Activated naive CD8-positive, alpha-beta T cell treated with anti-CD3 and anti-CD28 coated beads for 36 hours (primary cell): ENCODE data around the gene ADAMTS2. TPM values are rescaled to one million over a fixed set of nuclear protein-coding genes. Genes with fewer than 3 reads are reported as not detected.
"Not testable (repeated sequence)": the region's sequence is repeated elsewhere in the genome, so short reads cannot be mapped to it uniquely, and the experiment has no call there.

Experiments
- DNase-seq: peaks from one replicate; pipeline ENCODE4 v3.0.0; 2021
- H3K27ac Mint-ChIP-seq: one replicate; pipeline ENCODE4 v1.8.0; 2022; ENCODE audit warnings: mild to moderate bottlenecking, moderate library complexity, mixed read lengths
- H3K27me3 Mint-ChIP-seq: one replicate; pipeline ENCODE4 v1.8.0; 2022; ENCODE audit warnings: mild to moderate bottlenecking, mixed read lengths
- H3K36me3 Mint-ChIP-seq: one replicate; pipeline ENCODE4 v1.8.0; 2021; ENCODE audit warnings: mild to moderate bottlenecking, mixed read lengths
- H3K4me1 Mint-ChIP-seq: one replicate; pipeline ENCODE4 v1.8.0; 2021; ENCODE audit warnings: mixed read lengths
- H3K4me3 Mint-ChIP-seq: one replicate; pipeline ENCODE4 v1.8.0; 2022; ENCODE audit warnings: mild to moderate bottlenecking, moderate library complexity, mixed read lengths
- H3K9me3 Mint-ChIP-seq: one replicate; pipeline ENCODE4 v1.8.0; 2022; ENCODE audit warnings: mixed read lengths
- total RNA-seq, 2 experiments: library from RNA; stranded (reverse); gene quantifications; one replicate each; pipeline ENCODE4 v1.2.3, GENCODE V29; 2021

Gene ADAMTS2
- total RNA-seq, 2 experiments from 2014 or later, result not detected

DNA sequence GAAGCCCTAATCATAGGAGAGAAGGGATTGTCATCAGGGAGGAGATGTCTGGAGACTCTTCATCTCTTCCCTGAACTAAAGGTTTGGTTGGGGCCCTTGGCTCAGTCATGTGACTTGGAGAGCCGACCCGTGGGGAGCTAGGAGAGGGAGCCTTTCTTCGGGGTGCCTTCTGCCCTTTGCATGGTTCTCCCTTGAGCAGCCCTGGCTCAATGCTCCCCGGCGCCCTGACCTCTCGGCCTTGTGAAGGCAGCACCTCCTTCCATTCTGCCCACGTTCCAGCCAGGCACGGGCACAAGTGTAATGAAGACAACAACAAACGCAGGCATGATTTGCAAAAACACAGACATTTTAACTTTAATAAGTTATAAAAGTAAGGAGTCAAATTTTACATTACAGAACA, 234.7 kb downstream of the ADAMTS2 start:
- Mint-ChIP-seq H3K27me3 (no peaks in the 10 kb centered on the region), H3K36me3 (peaks cover 3% of the 10 kb centered on the region), H3K4me1 (no peaks in the 10 kb centered on the region), H3K9me3 (peaks cover 35% of the 10 kb centered on the region), H3K27ac (no peak overlapping the region), H3K4me3 (no peak overlapping the region)
- no peak for DNase-seq

DNA sequence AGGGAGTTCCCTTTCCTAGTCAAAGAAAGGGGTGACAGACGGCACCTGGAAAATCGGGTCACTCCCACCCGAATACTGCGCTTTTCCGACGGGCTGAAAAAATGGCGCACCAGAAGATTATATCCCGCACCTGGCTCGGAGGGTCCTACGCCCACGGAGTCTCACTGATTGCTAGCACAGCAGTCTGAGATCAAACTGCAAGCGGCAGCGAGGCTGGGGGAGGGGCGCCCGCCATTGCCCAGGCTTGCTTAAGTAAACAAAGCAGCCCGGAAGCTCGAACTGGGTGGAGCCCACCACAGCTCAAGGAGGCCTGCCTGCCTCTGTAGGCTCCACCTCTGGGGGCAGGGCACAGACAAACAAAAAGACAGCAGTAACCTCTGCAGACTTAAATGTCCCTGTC, 244.0 kb downstream of the ADAMTS2 start:
- not testable (repeated sequence) for DNase-seq, H3K27ac Mint-ChIP-seq, H3K27me3 Mint-ChIP-seq, H3K4me3 Mint-ChIP-seq, H3K4me1 Mint-ChIP-seq
- Mint-ChIP-seq H3K36me3 (peaks cover 11% of the 10 kb centered on the region), H3K9me3 (peaks cover 25% of the 10 kb centered on the region)

- Mint-ChIP-seq H3K27me3 (no peaks in the 10 kb centered on the region), H3K27ac (no peak overlapping the region), H3K9me3 (peaks cover 63% of the 10 kb centered on the region), H3K4me1 (no peaks in the 10 kb centered on the region), H3K4me3 (no peak overlapping the region), H3K36me3 (peaks cover 9% of the 10 kb centered on the region)
- no peak for DNase-seq
These were observed 255.8 kb downstream of the ADAMTS2 start for GRCh38 chr5:179089502-179089901.

- Mint-ChIP-seq H3K4me1 (no peaks in the 10 kb centered on the region), H3K9me3 (peaks cover 71% of the 10 kb centered on the region), H3K36me3 (peaks cover 75% of the 10 kb centered on the region), H3K27ac (no peak overlapping the region), H3K27me3 (no peaks in the 10 kb centered on the region), H3K4me3 (no peak overlapping the region)
- no peak for DNase-seq
These were observed 264.5 kb downstream of the ADAMTS2 start for GRCh38 chr5:179080724-179081123.

- peaks cover 71% of the 10 kb centered on the region for H3K9me3 Mint-ChIP-seq
These were observed 265.9 kb downstream of the ADAMTS2 start for GRCh38 chr5:179079165-179079987.

DNA sequence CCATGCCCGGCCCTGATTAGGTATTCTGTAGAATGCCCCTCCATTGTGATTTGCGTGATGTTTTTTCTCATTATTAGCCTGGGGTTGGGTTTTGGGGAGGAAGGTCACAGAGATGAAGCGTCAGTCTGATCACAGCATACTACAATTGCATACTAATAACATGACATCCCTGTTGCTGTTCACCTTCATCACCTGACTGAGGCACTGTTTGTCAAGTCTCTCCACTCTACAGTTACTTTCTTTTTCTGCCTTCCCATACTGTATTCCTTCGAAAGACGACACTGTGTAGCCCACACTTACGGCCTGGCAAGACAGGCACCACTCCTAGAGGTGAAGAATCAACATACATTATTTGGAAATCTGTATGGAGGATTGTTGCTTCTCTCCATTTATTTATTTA, 279.6 kb downstream of the ADAMTS2 start:
- Mint-ChIP-seq H3K4me1 (peaks cover 12% of the 10 kb centered on the region), H3K9me3 (peaks cover 60% of the 10 kb centered on the region), H3K27me3 (no peaks in the 10 kb centered on the region), H3K27ac (no peak overlapping the region), H3K36me3 (peaks cover 96% of the 10 kb centered on the region), H3K4me3 (no peak overlapping the region)
- no peak for DNase-seq

More at GRCh38 chr5:179079165-179079987, 265.9 kb downstream of the ADAMTS2 start:
- DNase-seq, result no peak
- Mint-ChIP-seq H3K4me3 (no peak overlapping the region), H3K27ac (no peak overlapping the region), H3K4me1 (no peaks in the 10 kb centered on the region), H3K36me3 (peaks cover 87% of the 10 kb centered on the region), H3K27me3 (no peaks in the 10 kb centered on the region)

DNA sequence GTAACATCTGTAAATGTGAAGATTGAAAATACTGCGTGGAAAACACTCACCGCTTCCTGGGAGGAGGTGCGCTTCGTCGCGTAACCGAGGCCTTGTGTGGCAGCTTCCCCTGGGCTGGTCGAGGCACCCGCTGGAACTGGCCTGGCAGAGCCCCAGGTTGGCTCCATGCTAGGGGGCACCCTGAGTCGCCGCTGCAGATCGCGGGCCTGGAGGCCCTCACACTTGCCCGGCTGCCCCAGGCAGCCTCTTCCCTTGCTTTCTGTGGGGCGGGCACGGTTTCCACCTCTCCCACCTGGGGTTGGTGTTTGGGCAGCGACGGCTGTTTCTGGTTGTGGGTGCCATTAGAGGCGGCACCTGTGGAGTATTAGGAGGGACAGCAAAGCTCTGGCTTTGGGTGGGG, 284.2 kb downstream of the ADAMTS2 start:
- Mint-ChIP-seq H3K36me3 (peaks cover 66% of the 10 kb centered on the region), H3K9me3 (peaks cover 45% of the 10 kb centered on the region), H3K4me3 (peak overlapping the region; percentile 81), H3K27me3 (no peaks in the 10 kb centered on the region), H3K4me1 (peaks cover 20% of the 10 kb centered on the region), H3K27ac (peak overlapping the region; percentile 25)
- DNase-seq, result no peak

Other genes starting within 250 kb of the ADAMTS2 start
- gene RUFY1, start 205.1 kb upstream of the ADAMTS2 start, total RNA-seq, result 10 to 100 TPM; 31.1 to 31.8 TPM